GM12892 (cell line): ENCODE results near the gene C21orf58.
A peak's percentile ranks its signal among the peaks of the same experiment; 100 is the strongest.

Experiments
- DNase-seq: peaks from one replicate; pipeline ENCODE4 v3.0.0; 2011; ENCODE audit not compliant: insufficient read length
- FAIRE-seq: peaks from 2 replicates; lab custom pipeline; 2011; peaks lifted over from hg19 to GRCh38; lab: Jason Lieb, UNC
- POLR2A ChIP-seq: IDR thresholded peaks from 2 replicates; pipeline ENCODE4 v1.6.1; 2011; ENCODE audit warnings: low read depth, low read length, control low read depth
- POLR2AphosphoS5 ChIP-seq: IDR thresholded peaks from 2 replicates; pipeline ENCODE4 v1.6.1; 2011; ENCODE audit warnings: low read depth, low read length, control low read depth
- TAF1 ChIP-seq: IDR thresholded peaks from 2 replicates; pipeline ENCODE4 v1.6.1; 2011; ENCODE audit warnings: low read depth, mild to moderate bottlenecking, control low read depth, low read length, borderline replicate concordance

The C21orf58 gene

GRCh38 chr21:46334351-46335140, 10.9 kb upstream of the C21orf58 start:
- no peak for FAIRE-seq

GRCh38 chr21:46329796-46330195, 6.1 kb upstream of the C21orf58 start:
- DNase-seq: no peak
- FAIRE-seq: no peak
- TF ChIP-seq POLR2A: no peak
- TF ChIP-seq TAF1: no peak

More at GRCh38 chr21:46334351-46335140, 10.9 kb upstream of the C21orf58 start:
- no peak for DNase-seq
- no peak for TF ChIP-seq POLR2AphosphoS5
- no peak for TF ChIP-seq TAF1
- TF ChIP-seq POLR2A: no peak

- TF ChIP-seq POLR2AphosphoS5 (no peak), TAF1 (no peak), POLR2A (no peak)
- FAIRE-seq: no peak
Measured at GRCh38 chr21:46328151-46328550, 4.5 kb upstream of the C21orf58 start.

GRCh38 chr21:46327711-46328110, 4.0 kb upstream of the C21orf58 start:
- no peak for DNase-seq
- TF ChIP-seq POLR2AphosphoS5: no peak
- no peak for TF ChIP-seq TAF1
- TF ChIP-seq POLR2A: no peak
- no peak for FAIRE-seq

More at GRCh38 chr21:46328151-46328550, 4.5 kb upstream of the C21orf58 start:
- no peak for DNase-seq

GRCh38 chr21:46326110-46326703, 2.5 kb upstream of the C21orf58 start:
- TF ChIP-seq POLR2A: no peak
- no peak for TF ChIP-seq TAF1
- TF ChIP-seq POLR2AphosphoS5: no peak
- no peak for DNase-seq

GRCh38 chr21:46325073-46325912, 1.6 kb upstream of the C21orf58 start:
- TF ChIP-seq POLR2AphosphoS5: no peak
- TF ChIP-seq TAF1: no peak
- TF ChIP-seq POLR2A: no peak
- DNase-seq: peak; percentile 51
- FAIRE-seq: peak; percentile 89

More at GRCh38 chr21:46326110-46326703, 2.5 kb upstream of the C21orf58 start:
- no peak for FAIRE-seq

GRCh38 chr21:46324390-46325072, 861 bp upstream of the C21orf58 start:
- peak; percentile 78 for DNase-seq
- FAIRE-seq: peak; percentile 21
- TF ChIP-seq POLR2AphosphoS5: no peak
- peak; percentile 82 for TF ChIP-seq TAF1
- peak; percentile 51; the same call in 1 of the 2 replicates for TF ChIP-seq POLR2A

- FAIRE-seq (no peak), DNase-seq (no peak)
- TF ChIP-seq POLR2AphosphoS5 (no peak), POLR2A (no peak; the same call in 1 of the 2 replicates), TAF1 (no peak)
Measured at GRCh38 chr21:46323227-46323709, 402 bp downstream of the C21orf58 start.

GRCh38 chr21:46322351-46323226, 1.1 kb downstream of the C21orf58 start:
- FAIRE-seq (no peak), DNase-seq (no peak)
- TF ChIP-seq POLR2AphosphoS5 (no peak), TAF1 (no peak), POLR2A (no peak)

- FAIRE-seq (no peak), DNase-seq (no peak)
- TF ChIP-seq TAF1 (no peak), POLR2AphosphoS5 (0 out of 2 replicates have a peak, but pooled peaks have one; percentile 25)
Measured at GRCh38 chr21:46320331-46320801, 3.3 kb downstream of the C21orf58 start.
